Colon (tissue), 2 donors: ENCODE measurements around the gene LRRTM3.

Experiments used
- FAIRE-seq: peaks from 2 replicates; lab custom pipeline; 2012; peaks lifted over from hg19 to GRCh38; lab: Jason Lieb, UNC
- donor health status: control.
- donor health status: control.

Gene LRRTM3

GRCh38 chr10:67022099-67022498, 96.3 kb downstream of the LRRTM3 start:
- no peak for FAIRE-seq

- no peak for FAIRE-seq
These were observed 108.0 kb downstream of the LRRTM3 start for GRCh38 chr10:67033878-67034277.

- no peak for FAIRE-seq
These were observed 111.0 kb downstream of the LRRTM3 start for GRCh38 chr10:67036808-67037207.

- no peak for FAIRE-seq
These were observed 117.2 kb downstream of the LRRTM3 start for GRCh38 chr10:67043041-67043440.

- no peak for FAIRE-seq
These were observed 119.6 kb downstream of the LRRTM3 start for GRCh38 chr10:67045404-67045803.

- FAIRE-seq: no peak
These were observed 120.7 kb downstream of the LRRTM3 start for GRCh38 chr10:67046507-67046906.

GRCh38 chr10:67049988-67050387, 124.2 kb downstream of the LRRTM3 start:
- no peak for FAIRE-seq

GRCh38 chr10:67050415-67050814, 124.6 kb downstream of the LRRTM3 start:
- no peak for FAIRE-seq

GRCh38 chr10:67072654-67073053, 146.8 kb downstream of the LRRTM3 start:
- no peak for FAIRE-seq

- FAIRE-seq: no peak
These were observed 149.7 kb downstream of the LRRTM3 start for GRCh38 chr10:67075491-67075971.

GRCh38 chr10:67076144-67076543, 150.3 kb downstream of the LRRTM3 start:
- FAIRE-seq: no peak

- FAIRE-seq: no peak
These were observed 151.5 kb downstream of the LRRTM3 start for GRCh38 chr10:67077376-67077775.

GRCh38 chr10:67079126-67079525, 153.3 kb downstream of the LRRTM3 start:
- FAIRE-seq: no peak

GRCh38 chr10:67086327-67087134, 160.7 kb downstream of the LRRTM3 start:
- no peak for FAIRE-seq

GRCh38 chr10:67087135-67087425, 161.2 kb downstream of the LRRTM3 start:
- no peak for FAIRE-seq

GRCh38 chr10:67088036-67088435, 162.2 kb downstream of the LRRTM3 start:
- FAIRE-seq: no peak

- no peak for FAIRE-seq
These were observed 169.7 kb downstream of the LRRTM3 start for GRCh38 chr10:67095531-67095930.

- no peak for FAIRE-seq
These were observed 172.6 kb downstream of the LRRTM3 start for GRCh38 chr10:67098461-67098860.

- no peak for FAIRE-seq
These were observed 175.1 kb downstream of the LRRTM3 start for GRCh38 chr10:67100951-67101350.

- FAIRE-seq: no peak
These were observed 181.8 kb downstream of the LRRTM3 start for GRCh38 chr10:67107670-67108069.

- no peak for FAIRE-seq
These were observed 184.4 kb downstream of the LRRTM3 start for GRCh38 chr10:67110286-67110685.

GRCh38 chr10:67112765-67113164, 186.9 kb downstream of the LRRTM3 start:
- FAIRE-seq: no peak

- FAIRE-seq: no peak
These were observed 189.1 kb downstream of the LRRTM3 start for GRCh38 chr10:67114945-67115344.

- no peak for FAIRE-seq
These were observed 190.1 kb downstream of the LRRTM3 start for GRCh38 chr10:67115972-67116371.
